Liver (tissue), 9 donors: ENCODE results near the gene BPIFB1. TPM values are rescaled to one million over a fixed set of nuclear protein-coding genes. Genes with fewer than 3 reads are reported as not detected.

Experiments
- DNase-seq: peaks from one replicate; pipeline ENCODE4 v3.0.0-alpha.2; 2017; ENCODE audit warnings: low spot score
- H3K27ac ChIP-seq, 2 donors: one replicate each; pipeline ENCODE4 v1.7.0; 2013; ENCODE audit warnings: inconsistent platforms in 2 of 2, low read length in 2 of 2, control low read depth in 1 of 2, low read depth in 1 of 2, mild to moderate bottlenecking in 1 of 2
- H3K27me3 ChIP-seq, 4 donors: one replicate each; pipeline versions ENCODE4 v1.6.1 to v1.7.0; 2013; ENCODE audit warnings: low read length in 3 of 4, inconsistent platforms in 1 of 4, mild to moderate bottlenecking in 1 of 4, moderate library complexity in 1 of 4; ENCODE audit not compliant: control insufficient read depth in 4 of 4, insufficient read depth in 4 of 4
- H3K36me3 ChIP-seq, 4 donors: one replicate each; pipeline versions ENCODE4 v1.6.1 to v1.7.0; 2013; ENCODE audit warnings: low read length in 3 of 4, mild to moderate bottlenecking in 3 of 4, low read depth in 1 of 4, moderate library complexity in 1 of 4; ENCODE audit not compliant: control insufficient read depth in 4 of 4, insufficient read depth in 3 of 4
- H3K4me1 ChIP-seq, 4 donors: one replicate each; pipeline versions ENCODE4 v1.6.1 to v1.7.0; 2013; ENCODE audit warnings: low read length in 3 of 4, mild to moderate bottlenecking in 3 of 4, moderate library complexity in 1 of 4; ENCODE audit not compliant: control insufficient read depth in 4 of 4, insufficient read depth in 4 of 4
- H3K4me3 ChIP-seq, 3 donors: one replicate each; pipeline versions ENCODE4 v1.6.1 to v1.7.0; 2013; ENCODE audit warnings: low read length in 3 of 3, control low read depth in 1 of 3, low read depth in 1 of 3, mild to moderate bottlenecking in 1 of 3
- H3K9ac ChIP-seq, 2 donors: one replicate each; pipeline ENCODE4 v1.7.0; 2013; ENCODE audit warnings: low read length in 2 of 2, mild to moderate bottlenecking in 2 of 2, moderate library complexity in 2 of 2, control low read depth in 1 of 2, low read depth in 1 of 2
- H3K9me3 ChIP-seq, 4 donors: one replicate each; pipeline versions ENCODE4 v1.6.1 to v1.7.0; 2013; ENCODE audit warnings: low read length in 3 of 4; ENCODE audit not compliant: control insufficient read depth in 4 of 4
- FOXA1 ChIP-seq: IDR thresholded peaks from 2 replicates; pipeline ENCODE4 v1.6.1; 2016; ENCODE audit warnings: antibody characterized with exemption
- FOXA2 ChIP-seq: IDR thresholded peaks from 2 replicates; pipeline ENCODE4 v1.6.1; 2016; ENCODE audit warnings: antibody characterized with exemption
- GABPA ChIP-seq, 2 donors: IDR thresholded peaks in 1 of 2; conservative IDR thresholded peaks in 1 of 2; 2 replicates each; pipeline ENCODE4 v1.6.1; 2016; ENCODE audit warnings: antibody characterized with exemption in 2 of 2, mild to moderate bottlenecking in 1 of 2, moderate library complexity in 1 of 2
- HNF4A ChIP-seq, 2 donors: conservative IDR thresholded peaks; 2 replicates each; pipeline ENCODE4 v1.6.1; 2016; ENCODE audit warnings: antibody characterized with exemption in 2 of 2, mild to moderate bottlenecking in 2 of 2
- HNF4G ChIP-seq: IDR thresholded peaks from 2 replicates; pipeline ENCODE4 v1.6.1; 2016; ENCODE audit warnings: antibody characterized with exemption
- JUND ChIP-seq, 2 donors: IDR thresholded peaks; 2 replicates each; pipeline ENCODE4 v1.6.1; 2016; ENCODE audit warnings: antibody characterized with exemption in 2 of 2
- NR2F2 ChIP-seq: IDR thresholded peaks from 2 replicates; pipeline ENCODE4 v1.6.1; 2016; ENCODE audit warnings: antibody characterized with exemption
- RAD21 ChIP-seq, 2 donors: IDR thresholded peaks; 2 replicates each; pipeline ENCODE4 v1.6.1; 2016; ENCODE audit warnings: antibody characterized with exemption in 2 of 2, mild to moderate bottlenecking in 2 of 2
- RXRA ChIP-seq, 2 donors: IDR thresholded peaks; 2 replicates each; pipeline ENCODE4 v1.6.1; 2017 to 2018; ENCODE audit warnings: antibody characterized with exemption in 2 of 2, mild to moderate bottlenecking in 1 of 2
- SP1 ChIP-seq: IDR thresholded peaks from 2 replicates; pipeline ENCODE4 v1.6.1; 2018; ENCODE audit warnings: antibody characterized with exemption, mild to moderate bottlenecking
- YY1 ChIP-seq: IDR thresholded peaks from 2 replicates; pipeline ENCODE4 v1.6.1; 2016; ENCODE audit warnings: antibody characterized with exemption, mild to moderate bottlenecking
- WGBS: extraction: QIAGEN DNeasy Blood & Tissue Kit; methylation state at CpG from one replicate; pipeline ENCODE4 v1.1.7; 2013; 5-methylcytosine and 5-hydroxymethylcytosine counted together
- polyA plus RNA-seq, 2 donors: library from polyadenylated mRNA; stranded (reverse) in 1 of 2; unstranded in 1 of 2; fragments of 200-250 nt in 1 of 2; fragments of >200 nt in 1 of 2; fragmentation: Nextera tagmentation in 1 of 2; extraction: Ambion mirVana in 1 of 2; gene quantifications; one replicate each; pipeline versions ENCODE4 v1.2.1 to v1.2.3, GENCODE V29; 2013 to 2015
- total RNA-seq, 2 donors: library from RNA; depleted of rRNA; stranded (reverse); fragments of >200 nt; gene quantifications; one replicate each; pipeline ENCODE4 v1.2.3, GENCODE V29; 2014
- TF ChIP-seq, protein P1 (sequence below): IDR thresholded peaks from 2 replicates; pipeline ENCODE4 v1.6.1; 2016; ENCODE audit warnings: antibody characterized with exemption
- TF ChIP-seq, protein P2 (sequence below): IDR thresholded peaks from 2 replicates; pipeline ENCODE4 v1.6.1; 2016; ENCODE audit warnings: antibody characterized with exemption
- TF ChIP-seq, protein P3 (sequence below): IDR thresholded peaks from 2 replicates; pipeline ENCODE4 v1.6.1; 2016; ENCODE audit warnings: antibody characterized with exemption, mild to moderate bottlenecking
- TF ChIP-seq, protein P4 (sequence below): IDR thresholded peaks from 2 replicates; pipeline ENCODE4 v1.6.1; 2016; ENCODE audit warnings: antibody characterized with exemption
- donor health status: healthy.
- donor health status: healthy.
- donor health status: healthy.
- donor health status: healthy.
- donor health status: healthy.

Gene BPIFB1
- total and polyA plus RNA-seq, 4 donors = 0.08 to 0.13 TPM; not detected in 2

DNA sequence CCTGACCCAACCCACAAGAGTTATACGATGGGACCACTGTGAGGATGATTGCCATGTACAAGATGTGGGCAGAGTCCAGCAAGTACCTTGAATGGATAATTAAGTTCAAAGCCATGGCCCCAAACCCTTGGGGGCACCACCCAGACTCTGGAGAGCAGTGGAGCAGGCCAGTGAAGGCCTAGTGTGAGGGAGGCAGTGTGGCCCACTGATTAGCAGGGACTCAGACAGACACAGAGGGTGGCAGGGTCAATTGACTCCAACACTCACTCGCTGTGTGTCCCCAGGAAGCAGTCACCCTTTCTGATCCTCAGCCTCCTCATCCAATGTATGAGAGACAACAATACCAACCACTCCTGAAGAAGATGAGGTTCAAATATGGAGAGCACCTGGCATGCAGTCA, 49.0 kb upstream of the BPIFB1 start:
- Histone ChIP-seq H3K4me3 (no peak overlapping the region), H3K4me1 (no peaks in the 10 kb centered on the region), H3K9me3 (no peaks in the 10 kb centered on the region), H3K27ac (no peak overlapping the region), H3K36me3 (no peaks in the 10 kb centered on the region), H3K27me3 (peaks cover 0 to 2% (median 0%) of the 10 kb centered on the region in 4 donors), H3K9ac (no peak overlapping the region)
- DNase-seq = no peak
- TF ChIP-seq SP1 (no peak), FOXA2 (no peak), YY1 (no peak), RAD21 (IDR thresholded peaks at IDR 0.05) (no peak), JUND (IDR thresholded peaks at IDR 0.05) (no peak), GABPA (IDR thresholded peaks at IDR 0.05 in 1 of 2, conservative IDR thresholded peaks at IDR 0.05 in 1 of 2) (no peak), NR2F2 (no peak), RXRA (IDR thresholded peaks at IDR 0.05) (no peak), FOXA1 (no peak), HNF4A (conservative IDR thresholded peaks at IDR 0.05) (no peak), HNF4G (no peak)
- TF ChIP-seq, protein P1, sequence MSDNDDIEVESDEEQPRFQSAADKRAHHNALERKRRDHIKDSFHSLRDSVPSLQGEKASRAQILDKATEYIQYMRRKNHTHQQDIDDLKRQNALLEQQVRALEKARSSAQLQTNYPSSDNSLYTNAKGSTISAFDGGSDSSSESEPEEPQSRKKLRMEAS = no peak
- TF ChIP-seq, protein P2, sequence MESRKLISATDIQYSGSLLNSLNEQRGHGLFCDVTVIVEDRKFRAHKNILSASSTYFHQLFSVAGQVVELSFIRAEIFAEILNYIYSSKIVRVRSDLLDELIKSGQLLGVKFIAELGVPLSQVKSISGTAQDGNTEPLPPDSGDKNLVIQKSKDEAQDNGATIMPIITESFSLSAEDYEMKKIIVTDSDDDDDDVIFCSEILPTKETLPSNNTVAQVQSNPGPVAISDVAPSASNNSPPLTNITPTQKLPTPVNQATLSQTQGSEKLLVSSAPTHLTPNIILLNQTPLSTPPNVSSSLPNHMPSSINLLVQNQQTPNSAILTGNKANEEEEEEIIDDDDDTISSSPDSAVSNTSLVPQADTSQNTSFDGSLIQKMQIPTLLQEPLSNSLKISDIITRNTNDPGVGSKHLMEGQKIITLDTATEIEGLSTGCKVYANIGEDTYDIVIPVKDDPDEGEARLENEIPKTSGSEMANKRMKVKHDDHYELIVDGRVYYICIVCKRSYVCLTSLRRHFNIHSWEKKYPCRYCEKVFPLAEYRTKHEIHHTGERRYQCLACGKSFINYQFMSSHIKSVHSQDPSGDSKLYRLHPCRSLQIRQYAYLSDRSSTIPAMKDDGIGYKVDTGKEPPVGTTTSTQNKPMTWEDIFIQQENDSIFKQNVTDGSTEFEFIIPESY = no peak
- TF ChIP-seq, protein P3, sequence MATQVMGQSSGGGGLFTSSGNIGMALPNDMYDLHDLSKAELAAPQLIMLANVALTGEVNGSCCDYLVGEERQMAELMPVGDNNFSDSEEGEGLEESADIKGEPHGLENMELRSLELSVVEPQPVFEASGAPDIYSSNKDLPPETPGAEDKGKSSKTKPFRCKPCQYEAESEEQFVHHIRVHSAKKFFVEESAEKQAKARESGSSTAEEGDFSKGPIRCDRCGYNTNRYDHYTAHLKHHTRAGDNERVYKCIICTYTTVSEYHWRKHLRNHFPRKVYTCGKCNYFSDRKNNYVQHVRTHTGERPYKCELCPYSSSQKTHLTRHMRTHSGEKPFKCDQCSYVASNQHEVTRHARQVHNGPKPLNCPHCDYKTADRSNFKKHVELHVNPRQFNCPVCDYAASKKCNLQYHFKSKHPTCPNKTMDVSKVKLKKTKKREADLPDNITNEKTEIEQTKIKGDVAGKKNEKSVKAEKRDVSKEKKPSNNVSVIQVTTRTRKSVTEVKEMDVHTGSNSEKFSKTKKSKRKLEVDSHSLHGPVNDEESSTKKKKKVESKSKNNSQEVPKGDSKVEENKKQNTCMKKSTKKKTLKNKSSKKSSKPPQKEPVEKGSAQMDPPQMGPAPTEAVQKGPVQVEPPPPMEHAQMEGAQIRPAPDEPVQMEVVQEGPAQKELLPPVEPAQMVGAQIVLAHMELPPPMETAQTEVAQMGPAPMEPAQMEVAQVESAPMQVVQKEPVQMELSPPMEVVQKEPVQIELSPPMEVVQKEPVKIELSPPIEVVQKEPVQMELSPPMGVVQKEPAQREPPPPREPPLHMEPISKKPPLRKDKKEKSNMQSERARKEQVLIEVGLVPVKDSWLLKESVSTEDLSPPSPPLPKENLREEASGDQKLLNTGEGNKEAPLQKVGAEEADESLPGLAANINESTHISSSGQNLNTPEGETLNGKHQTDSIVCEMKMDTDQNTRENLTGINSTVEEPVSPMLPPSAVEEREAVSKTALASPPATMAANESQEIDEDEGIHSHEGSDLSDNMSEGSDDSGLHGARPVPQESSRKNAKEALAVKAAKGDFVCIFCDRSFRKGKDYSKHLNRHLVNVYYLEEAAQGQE = no peak
- WGBS = 92% methylated on average over 2 of the region's 2 CpGs

DNA sequence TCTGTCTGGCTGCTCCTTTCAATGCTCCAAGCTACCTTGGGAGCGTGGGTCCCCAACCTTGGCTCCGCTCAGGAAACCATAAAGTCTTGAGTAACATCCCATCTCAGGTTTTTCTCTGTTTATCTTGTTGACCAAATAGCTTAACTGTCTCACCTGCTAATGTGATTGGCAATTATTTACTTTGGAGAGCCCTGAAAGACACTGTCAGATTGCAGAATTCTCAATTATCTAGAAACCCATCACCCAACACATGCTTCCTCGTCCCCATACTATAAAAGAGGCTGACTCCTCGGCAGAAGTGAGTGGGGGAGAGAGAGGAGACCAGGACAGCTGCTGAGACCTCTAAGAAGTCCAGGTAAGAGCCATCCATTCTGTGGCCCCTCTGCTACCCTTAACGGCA, 47.3 kb upstream of the BPIFB1 start, which contains the start of gene BPIFA1:
Gene BPIFA1 (plus strand): TSS at position 301 of the 400 bp plus-strand sequence. CDS start 1,716 bp downstream, outside the sequence.
- Histone ChIP-seq H3K9ac (no peak within 1 kb of the TSS), H3K27ac (no peak within 1 kb of the TSS), H3K9me3 (no peaks in the 10 kb centered on the region), H3K27me3 (peaks cover 0 to 5% (median 0%) of the 10 kb centered on the region in 4 donors), H3K4me1 (no peaks in the 10 kb centered on the region), H3K36me3 (no peaks in the 10 kb centered on the region), H3K4me3 (no peak within 1 kb of the TSS)
- DNase-seq = no peak
- no peak for TF ChIP-seq JUND (IDR thresholded peaks at IDR 0.05)
- TF ChIP-seq, protein P1 = no peak
- no peak for TF ChIP-seq RAD21 (IDR thresholded peaks at IDR 0.05)
- no peak for TF ChIP-seq YY1
- TF ChIP-seq GABPA (IDR thresholded peaks at IDR 0.05 in 1 of 2, conservative IDR thresholded peaks at IDR 0.05 in 1 of 2) = no peak
- TF ChIP-seq, protein P4, sequence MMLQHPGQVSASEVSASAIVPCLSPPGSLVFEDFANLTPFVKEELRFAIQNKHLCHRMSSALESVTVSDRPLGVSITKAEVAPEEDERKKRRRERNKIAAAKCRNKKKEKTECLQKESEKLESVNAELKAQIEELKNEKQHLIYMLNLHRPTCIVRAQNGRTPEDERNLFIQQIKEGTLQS = no peak
- no peak for TF ChIP-seq FOXA1
- 38% methylated on average over 5 of the region's 5 CpGs for WGBS
